Mammary epithelial cell (primary cell): Measurements from ENCODE around the gene GPBAR1.

Experiments used
- EZH2 ChIP-seq: IDR thresholded peaks from 2 replicates; pipeline ENCODE4 v1.6.1; 2012; ENCODE audit warnings: low read length, inconsistent platforms, borderline replicate concordance
- TF ChIP-seq, protein P1 (sequence below), 2 donors: IDR thresholded peaks in 1 of 2; conservative IDR thresholded peaks in 1 of 2; 2 replicates each; pipeline ENCODE4 v1.5.1; 2011 to 2012; ENCODE audit warnings: inconsistent platforms in 2 of 2, low read length in 2 of 2, mild to moderate bottlenecking in 2 of 2, control low read depth in 1 of 2, low read depth in 1 of 2; ENCODE audit not compliant: insufficient read depth in 1 of 2; ENCODE audit errors: extremely low read depth in 1 of 2

- TF ChIP-seq, protein P1, sequence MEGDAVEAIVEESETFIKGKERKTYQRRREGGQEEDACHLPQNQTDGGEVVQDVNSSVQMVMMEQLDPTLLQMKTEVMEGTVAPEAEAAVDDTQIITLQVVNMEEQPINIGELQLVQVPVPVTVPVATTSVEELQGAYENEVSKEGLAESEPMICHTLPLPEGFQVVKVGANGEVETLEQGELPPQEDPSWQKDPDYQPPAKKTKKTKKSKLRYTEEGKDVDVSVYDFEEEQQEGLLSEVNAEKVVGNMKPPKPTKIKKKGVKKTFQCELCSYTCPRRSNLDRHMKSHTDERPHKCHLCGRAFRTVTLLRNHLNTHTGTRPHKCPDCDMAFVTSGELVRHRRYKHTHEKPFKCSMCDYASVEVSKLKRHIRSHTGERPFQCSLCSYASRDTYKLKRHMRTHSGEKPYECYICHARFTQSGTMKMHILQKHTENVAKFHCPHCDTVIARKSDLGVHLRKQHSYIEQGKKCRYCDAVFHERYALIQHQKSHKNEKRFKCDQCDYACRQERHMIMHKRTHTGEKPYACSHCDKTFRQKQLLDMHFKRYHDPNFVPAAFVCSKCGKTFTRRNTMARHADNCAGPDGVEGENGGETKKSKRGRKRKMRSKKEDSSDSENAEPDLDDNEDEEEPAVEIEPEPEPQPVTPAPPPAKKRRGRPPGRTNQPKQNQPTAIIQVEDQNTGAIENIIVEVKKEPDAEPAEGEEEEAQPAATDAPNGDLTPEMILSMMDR (conservative IDR thresholded peaks at IDR 0.05 in 1 of 2, IDR thresholded peaks at IDR 0.05 in 1 of 2; ENCODE audit: extremely low read depth in 1 of 2, insufficient read depth in 1 of 2, low read depth in 1 of 2, low read length in 2 of 2): no peak
- no peak for TF ChIP-seq EZH2
Measured at GRCh38 chr2:218238887-218239286, 21.9 kb upstream of the GPBAR1 start.
